K562 (cell line): ENCODE results near the gene CHAMP1. TPM values are rescaled to one million over a fixed set of nuclear protein-coding genes. Genes with fewer than 3 reads are reported as not detected.

Experiments
- BMI1 ChIP-seq: fragments of 150-350 bp; IDR thresholded peaks from 2 replicates; pipeline ENCODE4 v1.6.1; 2014; ENCODE audit warnings: low read length
- CGGBP1 ChIP-seq: fragments of 250-450 bp; sonication (Bioruptor Pico); IDR thresholded peaks from 2 replicates; pipeline ENCODE4 v1.9.0; 2021; ENCODE audit warnings: mild to moderate bottlenecking
- CREB3 ChIP-seq: fragments of 450-650 bp; conservative IDR thresholded peaks from 2 replicates; pipeline ENCODE4 v1.6.1; 2016; ENCODE audit warnings: missing genetic modification characterization, low read depth, mild to moderate bottlenecking, missing compliant biosample characterization, moderate library complexity
- ELF1 ChIP-seq: fragments of 200-800 bp; sonication (Bioruptor generic); IDR thresholded peaks from 2 replicates; pipeline ENCODE4 v1.6.1; 2016; ENCODE audit warnings: missing genetic modification characterization, missing compliant biosample characterization
- GABPA ChIP-seq: fragments of 200-800 bp; sonication (Bioruptor generic); conservative IDR thresholded peaks from 2 replicates; pipeline ENCODE4 v1.6.1; 2016; ENCODE audit warnings: low read depth, missing genetic modification characterization, missing compliant biosample characterization
- MLX ChIP-seq, 2 experiments: fragments of 450-650 bp in 1 of 2; sonication (generic) in 1 of 2; formaldehyde crosslinking; conservative IDR thresholded peaks; 2 replicates each; pipeline versions ENCODE4 v1.4.0 to v1.8.1; 2020 to 2022; ENCODE audit warnings: mild to moderate bottlenecking in 1 of 2, missing genetic modification reagents in 1 of 2
- PCBP1 ChIP-seq: fragments of 200-400 bp; formaldehyde crosslinking; IDR thresholded peaks from 2 replicates; pipeline ENCODE4 v1.6.1; 2018; ENCODE audit warnings: mild to moderate bottlenecking, low read depth, low read length; ENCODE audit not compliant: poor library complexity, severe bottlenecking
- PCBP2 ChIP-seq: fragments of 200-400 bp; formaldehyde crosslinking; IDR thresholded peaks from 2 replicates; pipeline ENCODE4 v1.6.1; 2018; ENCODE audit warnings: low read length, low read depth, mild to moderate bottlenecking, moderate library complexity; ENCODE audit not compliant: poor library complexity, severe bottlenecking
- PTBP1 ChIP-seq: fragments of 200-400 bp; formaldehyde crosslinking; IDR thresholded peaks from 2 replicates; pipeline ENCODE4 v1.6.1; 2017; ENCODE audit warnings: low read depth, low read length
- PTRF ChIP-seq: fragments of 450-650 bp; IDR thresholded peaks from 2 replicates; pipeline ENCODE4 v1.6.1; 2016; ENCODE audit warnings: mild to moderate bottlenecking, missing genetic modification characterization, missing compliant biosample characterization
- RERE ChIP-seq: sonication (generic); formaldehyde crosslinking; IDR thresholded peaks from 2 replicates; pipeline ENCODE4 v1.8.0; 2023; ENCODE audit warnings: missing genetic modification reagents, mild to moderate bottlenecking, borderline replicate concordance
- RFX7 ChIP-seq: fragments of 250-450 bp; sonication (Bioruptor Pico); IDR thresholded peaks from 2 replicates; pipeline ENCODE4 v1.5.1; 2021; ENCODE audit warnings: mild to moderate bottlenecking
- ZBTB2 ChIP-seq: fragments of 450-650 bp; IDR thresholded peaks from 2 replicates; pipeline ENCODE4 v1.6.1; 2016; ENCODE audit warnings: antibody characterized with exemption
- ZNF354B ChIP-seq: fragments of 250-450 bp; sonication (Bioruptor Pico); IDR thresholded peaks from 2 replicates; pipeline ENCODE4 v1.4.0; 2020
- ZNF584 ChIP-seq: fragments of 200-800 bp; sonication (Bioruptor generic); IDR thresholded peaks from 2 replicates; pipeline ENCODE4 v1.6.1; 2016; ENCODE audit warnings: low read depth, mild to moderate bottlenecking, missing genetic modification characterization, missing compliant biosample characterization
- ZSCAN32 ChIP-seq: fragments of 450-650 bp; formaldehyde crosslinking; IDR thresholded peaks from 2 replicates; pipeline ENCODE4 v1.4.0; 2020; ENCODE audit warnings: mild to moderate bottlenecking, moderate library complexity
- polyA plus RNA-seq, 8 experiments: library from polyadenylated mRNA; depleted of rRNA in 4 of 8; stranded (reverse) in 5 of 8; unstranded in 3 of 8; fragments of >200 nt; fragmentation: Nextera tagmentation in 2 of 8; fragmentation: Illumina TruSeq in 1 of 8; extraction: Ambion mirVana in 2 of 8; extraction: Trizol in 1 of 8; gene quantifications; 2 replicates each; pipeline versions ENCODE4 v1.2.1 to v1.2.3, GENCODE V29; 2011 to 2014; ENCODE audit warnings: inconsistent platforms in 1 of 8, missing spikeins in 1 of 8
- total RNA-seq, 7 experiments: library from RNA; depleted of rRNA in 6 of 7; stranded (reverse); fragments of >200 nt in 6 of 7; fragmentation: Illumina TruSeq in 2 of 7; extraction: Trizol in 2 of 7; gene quantifications; 2 replicates each; pipeline versions ENCODE4 v1.2.1 to v1.2.3, GENCODE V29; 2011 to 2021; ENCODE audit warnings: low replicate concordance in 1 of 7

CHAMP1 gene
- total and polyA plus RNA-seq, 9 of the 15 experiments (the other 6 are each of a cell fraction or from before 2014, with no cell fraction given): 0.70 to 40.6 (median 15.3) TPM

- no peak for TF ChIP-seq CGGBP1 (CRISPR knock-in tag)
- TF ChIP-seq PTBP1: no peak
- TF ChIP-seq PCBP1: no peak
- 0 out of 2 replicates have a peak, but pooled peaks have one; percentile 42 for TF ChIP-seq RERE (CRISPR knock-in tag)
- TF ChIP-seq ZBTB2: no peak
- TF ChIP-seq CREB3 (tag): no peak
- TF ChIP-seq RFX7 (CRISPR knock-in tag): no peak
- TF ChIP-seq GABPA (tag): peak; percentile 21; the same call in 1 of the 2 replicates
- no peak for TF ChIP-seq ZNF354B
- TF ChIP-seq PCBP2: no peak
- TF ChIP-seq BMI1: no peak
- no peak for TF ChIP-seq ZSCAN32 (CRISPR knock-in tag)
- peak; percentile 35; the same call in 1 of the 2 replicates for TF ChIP-seq ELF1 (tag)
- TF ChIP-seq MLX (CRISPR knock-in tag; conservative IDR thresholded peaks at IDR 0.05): no peak
- TF ChIP-seq PTRF (tag): no peak
- TF ChIP-seq ZNF584: peak; percentile 60; the same call in 1 of the 2 replicates
Measured at GRCh38 chr13:114313061-114313860, 1.0 kb upstream of the CHAMP1 start (continued).
